ENCODE measurements around the gene NFATC3. TPM values are rescaled to one million over a fixed set of nuclear protein-coding genes. Genes with fewer than 3 reads are reported as not detected.
A peak's percentile ranks its signal among the peaks of the same experiment; 100 is the strongest.
"Not testable (repeated sequence)": the region's sequence is repeated elsewhere in the genome, so short reads cannot be mapped to it uniquely, and the experiment has no call there.

Gene NFATC3
- total RNA-seq, 2 donors from 2014 or later: 27.4 to 30.1 TPM

DNA sequence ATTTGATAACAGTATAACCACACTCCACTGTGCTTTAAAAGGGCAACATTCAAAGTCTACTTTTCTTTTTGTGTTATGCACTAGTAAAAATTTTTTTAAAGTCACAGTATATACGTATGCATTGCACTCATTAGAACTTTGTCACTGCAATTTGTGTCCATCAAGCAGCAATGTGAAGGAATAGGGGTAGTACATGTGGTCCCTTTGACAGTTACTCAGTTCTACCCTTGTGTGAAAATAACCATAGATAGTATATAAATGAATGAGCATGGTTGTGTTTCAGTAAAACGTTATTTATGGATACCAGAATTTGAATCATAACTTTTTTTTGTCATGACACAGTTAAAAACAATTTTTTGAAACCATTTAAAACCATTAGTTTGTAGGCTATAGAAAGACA lies 30.7 kb downstream of the NFATC3 start:
- peaks cover 9% of the 10 kb centered on the region for H3K36me3 Mint-ChIP-seq (ENCODE audit: low read depth)
- Histone ChIP-seq H3K9ac (ENCODE audit: extremely low read depth, low read length, poor library complexity, severe bottlenecking) (no peak overlapping the region), H3K4me3 (ENCODE audit: low read length) (no peak overlapping the region), H3K27me3 (ENCODE audit: control insufficient read depth, insufficient read depth, low read length, poor library complexity, severe bottlenecking) (no peaks in the 10 kb centered on the region), H3K4me1 (ENCODE audit: control insufficient read depth, insufficient read depth, low read length) (no peaks in the 10 kb centered on the region), H3K36me3 (ENCODE audit: control insufficient read depth, insufficient read depth, low read length) (no peaks in the 10 kb centered on the region), H3K27ac (ENCODE audit: low read depth, low read length) (no peak overlapping the region), H3K9me3 (ENCODE audit: control insufficient read depth, low read length) (peaks cover 12% of the 10 kb centered on the region)
- TF ChIP-seq, protein P1, sequence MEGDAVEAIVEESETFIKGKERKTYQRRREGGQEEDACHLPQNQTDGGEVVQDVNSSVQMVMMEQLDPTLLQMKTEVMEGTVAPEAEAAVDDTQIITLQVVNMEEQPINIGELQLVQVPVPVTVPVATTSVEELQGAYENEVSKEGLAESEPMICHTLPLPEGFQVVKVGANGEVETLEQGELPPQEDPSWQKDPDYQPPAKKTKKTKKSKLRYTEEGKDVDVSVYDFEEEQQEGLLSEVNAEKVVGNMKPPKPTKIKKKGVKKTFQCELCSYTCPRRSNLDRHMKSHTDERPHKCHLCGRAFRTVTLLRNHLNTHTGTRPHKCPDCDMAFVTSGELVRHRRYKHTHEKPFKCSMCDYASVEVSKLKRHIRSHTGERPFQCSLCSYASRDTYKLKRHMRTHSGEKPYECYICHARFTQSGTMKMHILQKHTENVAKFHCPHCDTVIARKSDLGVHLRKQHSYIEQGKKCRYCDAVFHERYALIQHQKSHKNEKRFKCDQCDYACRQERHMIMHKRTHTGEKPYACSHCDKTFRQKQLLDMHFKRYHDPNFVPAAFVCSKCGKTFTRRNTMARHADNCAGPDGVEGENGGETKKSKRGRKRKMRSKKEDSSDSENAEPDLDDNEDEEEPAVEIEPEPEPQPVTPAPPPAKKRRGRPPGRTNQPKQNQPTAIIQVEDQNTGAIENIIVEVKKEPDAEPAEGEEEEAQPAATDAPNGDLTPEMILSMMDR (conservative IDR thresholded peaks at IDR 0.05): no peak
- H3K4me3 Mint-ChIP-seq: no peak overlapping the region
- WGBS, 2 experiments (ENCODE audit: insufficient coverage in 1 of 2, insufficient read length in 1 of 2): 100% methylated on average over 1 of the region's 2 CpGs; no CpG with 5 or more reads in 1 of the 2 experiments
- H3K9me3 Mint-ChIP-seq: peaks cover 7% of the 10 kb centered on the region
- H3K27me3 Mint-ChIP-seq (ENCODE audit: insufficient read depth): no peaks in the 10 kb centered on the region
- no peak for DNase-seq
- no peak overlapping the region for H3K27ac Mint-ChIP-seq
- peaks cover 11% of the 10 kb centered on the region for H3K4me1 Mint-ChIP-seq

DNA sequence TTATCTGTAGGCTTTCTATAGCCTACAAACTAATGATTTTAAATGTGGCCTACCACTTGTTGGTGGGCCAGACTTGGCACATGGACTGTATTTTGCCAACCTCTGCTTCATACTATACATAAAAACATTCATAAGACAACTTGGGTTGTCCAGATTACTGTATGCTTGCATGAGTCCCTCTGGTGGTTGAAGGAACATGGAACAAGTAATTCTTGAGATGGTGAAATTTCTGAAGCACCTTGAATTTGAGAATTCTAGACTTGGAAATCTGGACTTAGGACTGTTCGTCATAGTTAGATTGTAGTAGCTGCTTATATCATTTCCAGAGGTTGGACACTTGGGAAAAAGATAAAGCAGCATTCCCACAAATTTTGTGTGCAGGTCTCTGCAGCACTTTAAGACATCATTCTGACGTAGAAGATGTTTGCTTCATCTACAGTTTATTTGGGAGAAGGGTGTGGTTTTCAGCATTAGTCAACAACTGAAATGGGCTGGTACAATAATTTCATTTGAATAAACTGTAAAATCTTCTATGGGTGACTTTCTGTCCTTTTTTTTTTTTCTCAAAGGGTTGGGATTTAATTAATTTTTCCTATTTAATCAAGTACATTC lies 31.2 kb downstream of the NFATC3 start:
- Histone ChIP-seq H3K27ac (ENCODE audit: low read depth, low read length) (no peak overlapping the region), H3K4me3 (ENCODE audit: low read length) (no peak overlapping the region), H3K27me3 (ENCODE audit: control insufficient read depth, insufficient read depth, low read length, poor library complexity, severe bottlenecking) (no peaks in the 10 kb centered on the region), H3K36me3 (ENCODE audit: control insufficient read depth, insufficient read depth, low read length) (no peaks in the 10 kb centered on the region), H3K9me3 (ENCODE audit: control insufficient read depth, low read length) (peaks cover 7% of the 10 kb centered on the region), H3K9ac (ENCODE audit: extremely low read depth, low read length, poor library complexity, severe bottlenecking) (no peak overlapping the region), H3K4me1 (ENCODE audit: control insufficient read depth, insufficient read depth, low read length) (no peaks in the 10 kb centered on the region)
- Mint-ChIP-seq H3K27me3 (ENCODE audit: insufficient read depth) (no peaks in the 10 kb centered on the region), H3K4me3 (no peak overlapping the region), H3K4me1 (peaks cover 11% of the 10 kb centered on the region), H3K36me3 (ENCODE audit: low read depth) (peaks cover 5% of the 10 kb centered on the region), H3K9me3 (peaks cover 2% of the 10 kb centered on the region), H3K27ac (no peak overlapping the region)
- DNase-seq: no peak
- TF ChIP-seq, protein P1 (conservative IDR thresholded peaks at IDR 0.05): peak; percentile 70
- WGBS, 2 experiments (ENCODE audit: insufficient coverage in 1 of 2, insufficient read length in 1 of 2): 92 to 100% methylated on average over 1 to 2 of the region's 2 CpGs

DNA sequence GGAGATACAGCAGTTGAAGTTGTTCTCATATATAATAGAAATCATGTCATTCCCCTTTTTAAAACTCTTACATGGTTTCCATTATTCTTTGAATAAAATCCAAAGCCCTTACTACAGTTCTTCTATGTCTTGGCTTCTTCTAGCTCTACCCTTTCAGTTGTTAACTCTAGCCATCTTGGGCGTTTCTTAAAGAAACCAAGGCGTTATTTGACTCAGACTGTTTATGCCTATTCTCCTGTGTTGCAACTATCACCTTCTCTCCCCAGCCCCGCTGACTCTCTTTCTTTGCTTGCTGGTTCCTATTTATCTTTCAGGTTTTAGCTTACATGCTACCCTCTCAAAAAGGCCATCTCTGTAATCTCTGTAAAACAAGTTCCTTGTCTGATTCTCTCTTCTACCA lies 32.7 kb downstream of the NFATC3 start:
- H3K9ac ChIP-seq (ENCODE audit: extremely low read depth, low read length, poor library complexity, severe bottlenecking): no peak overlapping the region
- H3K4me3 ChIP-seq (ENCODE audit: low read length): no peak overlapping the region
- H3K36me3 ChIP-seq (ENCODE audit: control insufficient read depth, insufficient read depth, low read length): no peaks in the 10 kb centered on the region
- no peak overlapping the region for H3K4me3 Mint-ChIP-seq
- H3K9me3 Mint-ChIP-seq: no peaks in the 10 kb centered on the region
- H3K4me1 ChIP-seq (ENCODE audit: control insufficient read depth, insufficient read depth, low read length): no peaks in the 10 kb centered on the region
- H3K27ac ChIP-seq (ENCODE audit: low read depth, low read length): no peak overlapping the region
- peaks cover 2% of the 10 kb centered on the region for H3K36me3 Mint-ChIP-seq (ENCODE audit: low read depth)
- H3K27ac Mint-ChIP-seq: no peak overlapping the region
- H3K27me3 ChIP-seq (ENCODE audit: control insufficient read depth, insufficient read depth, low read length, poor library complexity, severe bottlenecking): no peaks in the 10 kb centered on the region
- no peak for DNase-seq
- WGBS, 2 experiments (ENCODE audit: insufficient coverage in 1 of 2, insufficient read length in 1 of 2): 93 to 100% methylated on average over 3 of the region's 3 CpGs
- no peaks in the 10 kb centered on the region for H3K27me3 Mint-ChIP-seq (ENCODE audit: insufficient read depth)
- H3K4me1 Mint-ChIP-seq: peaks cover 8% of the 10 kb centered on the region
- H3K9me3 ChIP-seq (ENCODE audit: control insufficient read depth, low read length): no peaks in the 10 kb centered on the region
- TF ChIP-seq, protein P1 (conservative IDR thresholded peaks at IDR 0.05): no peak

DNA sequence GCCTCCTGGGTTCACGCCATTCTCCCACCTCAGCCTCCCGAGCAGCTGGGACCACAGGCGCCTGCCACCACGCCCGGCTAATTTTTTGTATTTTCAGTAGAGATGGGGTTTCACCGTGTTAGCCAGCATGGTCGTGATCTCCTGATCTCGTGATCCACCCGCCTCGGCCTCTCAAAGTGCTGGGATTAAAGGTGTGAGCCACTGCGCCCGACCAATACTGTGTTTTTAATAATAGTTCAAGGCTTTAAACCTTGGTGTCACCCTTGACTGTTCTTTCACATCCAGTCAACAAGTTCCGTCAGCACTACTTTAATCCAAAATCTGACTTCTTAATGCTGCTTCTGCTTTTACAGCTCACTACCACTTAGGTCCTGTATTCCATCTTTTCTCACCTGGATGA lies 33.8 kb downstream of the NFATC3 start:
- not testable (repeated sequence) for H3K9ac ChIP-seq (ENCODE audit: extremely low read depth, low read length, poor library complexity, severe bottlenecking); H3K4me1 ChIP-seq (ENCODE audit: control insufficient read depth, insufficient read depth, low read length); H3K9me3 Mint-ChIP-seq; H3K9me3 ChIP-seq (ENCODE audit: control insufficient read depth, low read length); H3K27ac ChIP-seq (ENCODE audit: low read depth, low read length); H3K27me3 Mint-ChIP-seq (ENCODE audit: insufficient read depth); H3K27me3 ChIP-seq (ENCODE audit: control insufficient read depth, insufficient read depth, low read length, poor library complexity, severe bottlenecking); DNase-seq; H3K4me3 Mint-ChIP-seq; H3K36me3 ChIP-seq (ENCODE audit: control insufficient read depth, insufficient read depth, low read length); H3K4me3 ChIP-seq (ENCODE audit: low read length); H3K36me3 Mint-ChIP-seq (ENCODE audit: low read depth); H3K4me1 Mint-ChIP-seq
- H3K27ac Mint-ChIP-seq: peak overlapping the region; percentile 16
- WGBS, 2 experiments (ENCODE audit: insufficient coverage in 1 of 2, insufficient read length in 1 of 2): 95% methylated on average over 8 to 13 of the region's 13 CpGs

DNA sequence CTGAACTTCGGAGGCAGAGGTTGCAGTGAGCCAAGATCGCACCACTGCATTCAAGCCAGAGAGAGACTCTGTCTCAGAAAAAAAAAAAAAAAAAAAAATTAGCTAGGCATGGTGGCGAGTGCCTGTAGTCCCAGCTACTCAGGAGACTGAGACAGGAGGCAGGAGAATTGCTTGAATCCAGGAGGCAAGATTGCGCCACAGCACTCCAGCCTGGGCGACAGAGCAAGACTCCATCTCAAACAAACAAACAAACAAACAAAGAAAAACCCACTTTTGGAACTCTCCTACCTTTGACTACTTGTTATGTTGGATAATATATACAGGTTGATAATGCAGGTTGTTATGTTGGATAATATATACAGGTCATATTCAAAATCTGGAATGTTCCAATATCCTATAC lies 35.3 kb downstream of the NFATC3 start:
- H3K27ac Mint-ChIP-seq; H3K9me3 Mint-ChIP-seq; H3K27me3 Mint-ChIP-seq (ENCODE audit: insufficient read depth); H3K36me3 Mint-ChIP-seq (ENCODE audit: low read depth); H3K9me3 ChIP-seq (ENCODE audit: control insufficient read depth, low read length); H3K4me1 Mint-ChIP-seq; H3K27me3 ChIP-seq (ENCODE audit: control insufficient read depth, insufficient read depth, low read length, poor library complexity, severe bottlenecking); H3K9ac ChIP-seq (ENCODE audit: extremely low read depth, low read length, poor library complexity, severe bottlenecking); H3K4me3 Mint-ChIP-seq; H3K4me1 ChIP-seq (ENCODE audit: control insufficient read depth, insufficient read depth, low read length); DNase-seq; H3K4me3 ChIP-seq (ENCODE audit: low read length); H3K27ac ChIP-seq (ENCODE audit: low read depth, low read length); H3K36me3 ChIP-seq (ENCODE audit: control insufficient read depth, insufficient read depth, low read length): not testable (repeated sequence)
- 96 to 100% methylated on average over 1 to 4 of the region's 5 CpGs for WGBS, 2 experiments (ENCODE audit: insufficient coverage in 1 of 2, insufficient read length in 1 of 2)
